ENCODE measurements around the gene PTPRT.

GRCh38 chr20:42360621-42361020 is 829.1 kb downstream of the PTPRT start:
- no peak for TF ChIP-seq POLR2A (IDR thresholded peaks at IDR 0.05)
- no peak for TF ChIP-seq CTCF (IDR thresholded peaks at IDR 0.05)
